DMS 273 (cell line): ENCODE data around the gene COL6A2.
"Not testable (repeated sequence)": the region's sequence is repeated elsewhere in the genome, so short reads cannot be mapped to it uniquely, and the experiment has no call there.

Experiments
- DNase-seq: peaks from one replicate; lab custom pipeline; 2025; ENCODE audit not compliant: unreplicated experiment; lab: John Stamatoyannopoulos, UW

The COL6A2 gene

DNA sequence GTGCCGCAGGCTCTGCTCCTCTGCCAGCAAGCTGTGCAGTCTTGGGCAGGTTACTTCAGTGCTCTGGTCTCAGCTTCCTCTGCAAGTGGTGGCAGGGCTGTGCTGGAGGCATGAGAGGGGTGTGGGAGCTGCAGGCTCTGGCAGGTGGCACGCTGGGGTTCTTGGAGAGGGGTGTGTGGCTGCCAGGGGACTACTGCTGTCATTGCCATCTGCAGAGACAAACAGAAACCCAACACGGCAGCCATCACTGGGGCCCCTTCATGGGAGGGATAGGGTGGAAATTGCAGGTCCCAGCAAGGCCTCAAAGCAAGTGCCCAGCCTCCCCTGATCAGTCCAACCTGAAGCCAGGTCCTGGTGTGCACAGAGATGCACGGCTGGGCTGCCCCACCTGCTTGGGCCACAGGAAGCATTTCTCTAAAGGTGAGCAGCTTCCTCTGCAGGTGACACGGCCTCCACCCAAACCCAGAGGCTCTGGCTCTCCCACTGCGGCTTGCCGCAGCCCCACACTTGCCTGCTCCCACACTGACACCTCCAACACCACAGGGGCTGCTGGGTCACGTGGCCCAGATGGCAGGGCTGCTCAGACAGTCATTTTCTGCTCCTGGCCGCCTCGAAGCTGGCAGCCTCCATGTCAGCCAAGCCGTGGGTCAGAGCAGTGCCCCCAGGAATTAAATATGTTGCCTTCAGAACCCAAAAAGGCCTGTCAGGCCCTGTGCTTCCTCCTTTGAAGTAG, 4.1 kb upstream of the COL6A2 start:
- DNase-seq: no peak

DNA sequence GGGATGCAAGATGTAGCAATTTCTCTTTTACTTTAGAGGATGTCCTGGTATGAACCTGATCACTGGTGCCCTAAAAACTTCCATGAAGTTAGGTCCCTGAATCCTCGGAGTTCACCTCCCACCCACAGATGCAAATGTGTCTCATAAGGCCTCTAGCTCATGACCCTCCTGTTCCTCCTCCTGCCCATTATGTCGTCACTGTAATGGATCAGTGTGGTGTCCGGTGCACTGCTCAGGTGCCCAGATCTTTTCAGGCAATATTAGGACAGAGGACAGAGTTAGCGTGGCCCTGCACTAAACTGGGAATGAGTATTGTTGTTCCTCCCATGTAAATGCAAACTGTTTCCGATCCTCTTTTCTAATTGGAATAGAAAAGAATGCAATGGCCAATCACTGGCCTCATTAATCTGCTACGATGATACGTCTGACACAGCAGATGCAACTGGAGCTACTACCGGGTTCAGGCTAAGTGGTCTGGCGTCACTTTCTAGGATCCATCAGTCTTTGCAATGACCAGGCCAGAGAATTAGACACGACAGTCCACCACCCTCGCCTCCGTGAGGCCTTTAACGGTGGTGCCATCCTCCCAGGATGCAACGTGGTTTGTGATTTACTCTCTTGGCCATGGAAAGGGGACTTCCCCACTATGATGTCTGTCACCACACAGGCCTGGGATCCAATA, 3.4 kb upstream of the COL6A2 start:
- no peak for DNase-seq

DNA sequence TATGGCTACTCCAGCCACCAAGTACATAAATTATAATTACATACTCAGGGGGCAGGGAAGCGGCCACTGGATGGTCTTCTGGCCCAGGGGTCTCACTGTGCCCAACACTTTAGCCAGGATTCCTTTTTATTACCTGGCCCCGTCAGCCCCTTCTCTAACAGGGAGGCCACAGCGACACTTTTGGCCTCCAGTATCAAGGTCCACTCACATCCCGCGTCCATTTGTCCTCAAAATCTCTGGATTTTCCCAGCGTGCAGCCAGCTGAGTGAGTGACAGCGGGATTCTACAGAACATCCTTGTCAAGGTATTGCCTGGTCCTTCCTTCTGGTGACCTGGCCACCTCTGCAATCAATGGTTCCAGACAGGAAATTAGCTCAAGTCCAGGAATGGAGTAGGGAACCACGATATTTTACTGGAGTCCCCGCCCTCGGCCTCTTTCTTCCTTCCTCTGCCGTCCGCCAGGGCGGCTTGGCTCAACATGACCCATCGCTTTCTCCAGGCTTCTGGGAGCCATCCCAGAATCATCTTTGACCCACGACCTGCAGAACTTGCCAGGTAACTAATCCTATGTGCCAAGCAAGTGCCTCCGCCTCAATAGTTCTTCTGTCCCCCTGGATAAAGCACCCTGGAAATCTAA, 2.7 kb upstream of the COL6A2 start:
- DNase-seq: no peak

DNA sequence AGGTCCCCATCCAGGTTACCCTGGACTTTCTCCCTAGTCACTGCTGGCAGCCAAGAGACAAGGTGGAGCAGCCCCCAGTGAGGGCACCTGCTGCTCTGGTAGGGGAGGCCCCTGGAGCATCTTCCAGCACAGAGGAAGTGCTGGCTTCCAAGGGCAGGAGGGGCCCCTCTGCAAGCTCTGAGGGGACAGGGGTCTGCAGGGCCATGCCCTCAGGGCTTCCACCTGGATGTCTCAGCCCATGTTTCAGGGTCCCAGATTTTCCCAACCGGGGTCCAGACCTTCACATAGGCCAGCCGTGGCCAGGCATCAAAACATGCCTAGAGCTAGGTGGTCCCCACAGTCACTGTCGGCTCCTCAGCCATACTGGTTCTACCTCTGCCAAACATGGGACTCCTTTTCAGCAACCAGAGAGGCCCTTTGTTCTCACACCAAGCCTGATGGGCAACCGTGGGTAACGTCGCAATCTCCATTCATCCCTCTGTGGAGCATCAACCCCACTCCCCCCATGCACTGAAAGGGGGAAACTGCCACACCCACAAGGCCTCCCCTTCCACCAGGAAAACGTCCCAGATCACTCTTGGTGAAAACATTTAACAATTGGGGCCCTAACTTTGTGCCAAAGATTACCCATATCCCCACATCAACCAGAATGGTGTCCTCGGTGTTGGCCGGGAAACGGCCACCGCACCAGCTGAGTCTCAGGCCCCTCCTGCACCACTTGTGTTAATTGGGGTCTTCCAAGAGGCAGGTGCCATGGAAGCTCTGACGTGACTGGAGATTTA, 1.9 kb upstream of the COL6A2 start:
- no peak for DNase-seq

DNA sequence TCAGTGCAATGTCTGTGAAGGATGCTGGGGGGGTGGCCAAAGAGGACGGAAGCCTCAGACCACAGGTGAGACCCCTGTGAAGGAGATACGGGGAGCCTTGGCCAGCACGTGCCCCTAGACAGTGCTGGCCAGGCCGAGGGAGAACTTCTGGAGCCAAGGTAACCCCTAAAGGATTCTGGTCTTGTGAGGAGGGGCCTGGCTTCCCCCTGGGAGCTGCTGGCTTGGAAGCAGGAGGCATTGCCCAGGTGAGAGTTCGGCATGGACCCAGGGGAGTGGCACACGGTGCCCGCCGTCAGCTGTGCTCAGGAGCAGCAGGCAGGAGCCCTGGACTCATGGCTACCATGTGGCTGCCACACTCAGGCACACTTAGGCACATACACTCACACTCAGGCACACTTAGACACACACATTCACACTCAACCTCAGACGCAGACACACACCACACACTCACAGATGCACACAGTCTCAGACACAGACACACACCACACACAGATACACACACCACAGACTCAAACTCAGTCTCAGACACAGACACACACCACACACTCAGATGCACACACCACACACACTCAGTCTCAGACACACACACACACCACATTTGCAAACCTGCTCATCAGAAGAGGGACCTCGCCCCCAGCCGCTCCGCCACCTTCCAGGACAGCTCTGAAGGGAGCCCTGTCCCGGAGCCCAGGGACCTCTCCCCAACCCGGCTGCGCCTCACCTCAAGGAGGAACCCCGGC, 1.1 kb upstream of the COL6A2 start:
- DNase-seq: no peak

DNA sequence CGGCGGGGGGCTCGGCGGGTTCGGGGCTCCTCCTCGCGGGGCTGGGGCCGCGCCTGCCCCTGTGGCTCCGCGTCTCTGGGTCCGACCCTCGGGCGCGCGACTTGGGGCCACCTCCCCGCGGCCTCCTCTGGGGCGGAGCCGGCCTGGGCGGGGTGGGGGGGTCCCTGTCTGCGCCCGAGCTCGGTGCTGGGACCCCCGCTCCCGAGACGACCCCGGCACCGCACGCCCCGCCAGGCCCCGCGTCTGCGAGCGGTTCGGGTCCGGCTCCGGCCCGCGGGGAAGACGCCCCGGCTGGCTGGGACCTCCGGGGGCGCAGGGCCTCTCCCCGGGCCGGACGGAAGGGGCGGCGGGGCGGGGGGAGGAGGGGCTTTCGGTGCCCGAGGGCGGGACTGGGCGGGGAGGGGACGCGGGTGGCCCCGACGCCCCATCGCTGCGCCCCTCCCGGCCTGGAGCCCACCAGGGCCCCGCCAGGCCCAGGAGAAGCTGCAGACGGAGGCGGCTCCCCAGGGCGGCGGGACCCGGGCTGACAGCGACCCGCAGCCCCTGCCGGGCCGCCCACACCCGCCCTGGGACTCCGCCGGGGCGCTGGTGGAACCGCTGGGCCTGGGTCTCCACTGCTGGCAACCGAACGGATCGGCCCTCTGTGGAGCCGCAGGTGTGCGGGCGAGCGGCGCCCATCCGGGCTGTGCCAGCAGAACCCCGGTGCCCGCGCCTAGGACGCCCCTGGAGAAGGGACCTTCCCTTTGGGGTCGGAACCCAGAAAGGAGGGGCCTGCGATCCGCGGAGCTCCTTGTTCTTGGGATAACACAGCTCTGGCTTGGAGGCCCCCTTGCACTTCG, 610 bp downstream of the COL6A2 start:
- DNase-seq: no peak

DNA sequence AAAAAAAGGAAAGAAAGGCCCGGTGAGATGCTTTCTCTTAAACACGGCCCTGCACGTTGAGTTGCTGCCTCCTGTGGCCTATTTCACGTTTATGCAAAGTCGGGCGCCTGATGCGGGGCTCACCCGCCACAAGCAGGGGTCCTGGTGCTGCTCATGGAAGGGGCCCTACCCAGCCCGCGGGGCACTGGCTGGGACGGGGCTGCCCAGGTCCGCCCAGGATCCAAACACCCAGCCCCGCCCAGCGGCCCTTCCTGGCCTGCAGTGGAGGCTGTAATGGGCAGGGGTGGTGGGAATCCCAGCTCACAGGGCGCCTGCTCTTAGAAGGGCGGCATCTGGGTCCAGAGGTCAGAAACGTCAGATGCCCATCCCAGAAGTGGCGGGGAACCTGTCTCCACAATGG, 1.6 kb downstream of the COL6A2 start:
- no peak for DNase-seq

DNA sequence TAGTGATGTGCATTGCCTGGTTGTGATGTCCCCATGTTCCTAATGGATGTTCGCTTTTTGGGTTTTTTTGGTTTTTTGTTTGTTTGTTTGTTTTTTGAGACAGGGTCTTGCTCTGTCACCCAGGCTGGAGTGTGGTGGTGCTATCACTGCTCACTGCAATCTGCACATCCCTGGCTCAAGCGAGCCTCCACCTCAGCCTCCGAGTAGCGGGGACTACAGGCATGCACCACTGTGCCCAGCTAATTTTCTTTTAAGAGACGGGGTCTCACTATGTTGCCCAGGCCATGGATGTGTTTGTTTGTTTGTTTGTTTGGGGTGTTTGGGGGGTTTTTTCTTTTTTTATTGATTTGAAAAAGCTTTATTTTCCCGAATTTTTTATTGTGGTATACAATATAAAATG, 2.1 kb downstream of the COL6A2 start:
- no peak for DNase-seq

DNA sequence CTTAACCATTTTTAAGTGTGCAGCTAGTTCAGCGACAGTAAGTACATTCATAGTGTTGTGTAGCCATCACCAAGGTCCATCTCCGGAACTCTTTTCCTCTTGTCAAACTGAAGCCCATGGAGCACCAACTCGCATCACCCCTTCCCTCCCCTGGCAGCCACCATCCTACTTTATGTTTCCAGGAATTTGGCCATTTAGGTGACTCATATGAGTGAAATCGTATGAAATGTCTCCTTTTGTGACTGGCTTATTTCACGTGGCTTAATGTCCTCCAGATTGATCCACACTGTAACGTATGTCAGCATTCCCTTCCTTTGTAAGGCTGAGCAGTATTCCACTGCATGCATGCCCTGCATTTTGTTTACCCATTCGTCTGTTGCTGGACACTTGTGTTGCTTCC, 2.5 kb downstream of the COL6A2 start:
- no peak for DNase-seq

DNA sequence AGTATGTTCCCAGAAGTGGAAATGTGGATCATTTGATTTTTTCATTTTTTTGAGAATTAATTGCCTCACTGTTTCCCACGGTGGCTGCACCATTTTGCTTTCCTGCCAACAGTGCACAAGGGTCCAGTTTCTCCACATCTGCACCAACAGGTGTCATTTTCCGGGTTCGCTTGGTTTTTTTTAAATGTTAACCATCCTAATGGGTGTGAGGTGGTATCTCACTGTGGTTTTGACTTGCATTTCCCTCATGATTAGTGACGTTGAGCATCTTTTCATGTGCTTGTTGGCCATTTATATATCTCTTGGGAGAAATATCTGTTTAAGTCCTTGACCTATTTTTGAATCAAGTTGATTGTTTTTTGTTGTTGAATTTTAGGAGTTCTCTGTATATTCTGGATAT, 3.0 kb downstream of the COL6A2 start:
- no peak for DNase-seq

DNA sequence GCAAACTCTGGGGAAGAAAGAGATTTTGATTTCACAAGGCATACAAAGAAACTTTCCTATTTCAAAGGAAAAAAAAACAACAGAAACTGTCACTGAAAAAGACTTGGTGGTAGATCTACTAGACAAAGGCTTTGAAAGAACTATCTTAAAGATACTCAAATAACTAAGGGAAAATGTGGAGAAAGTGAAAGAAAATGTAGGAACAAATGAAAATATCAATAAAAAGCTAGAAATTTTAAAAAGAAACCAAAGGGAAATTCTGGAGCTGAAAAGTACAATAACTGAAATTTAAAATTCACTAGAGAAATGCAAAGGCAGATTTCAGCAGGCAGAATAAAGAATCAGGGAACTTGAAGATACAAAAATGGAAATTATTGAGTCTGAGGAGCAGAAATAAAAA, 6.2 kb downstream of the COL6A2 start:
- no peak for DNase-seq

DNA sequence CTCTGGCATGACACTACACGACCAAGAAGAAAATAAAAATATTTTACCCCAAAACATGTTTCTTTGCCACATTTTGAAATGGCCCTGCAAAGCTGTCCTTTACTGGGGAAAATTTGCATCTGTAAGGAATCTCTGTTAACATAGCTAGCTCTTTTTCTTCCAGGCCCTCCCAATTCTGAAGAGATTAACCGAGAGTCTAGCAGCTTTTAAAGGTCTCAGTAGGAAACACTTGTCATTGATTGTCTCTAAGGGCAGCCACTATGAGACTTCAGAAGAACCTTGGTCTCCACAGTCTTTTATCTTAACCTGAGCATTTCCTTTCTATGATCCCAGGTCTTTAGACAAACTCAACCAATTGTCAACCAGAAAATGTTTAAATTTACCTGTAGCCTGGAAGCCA, 9.5 kb downstream of the COL6A2 start:
- DNase-seq: not testable (repeated sequence)

DNA sequence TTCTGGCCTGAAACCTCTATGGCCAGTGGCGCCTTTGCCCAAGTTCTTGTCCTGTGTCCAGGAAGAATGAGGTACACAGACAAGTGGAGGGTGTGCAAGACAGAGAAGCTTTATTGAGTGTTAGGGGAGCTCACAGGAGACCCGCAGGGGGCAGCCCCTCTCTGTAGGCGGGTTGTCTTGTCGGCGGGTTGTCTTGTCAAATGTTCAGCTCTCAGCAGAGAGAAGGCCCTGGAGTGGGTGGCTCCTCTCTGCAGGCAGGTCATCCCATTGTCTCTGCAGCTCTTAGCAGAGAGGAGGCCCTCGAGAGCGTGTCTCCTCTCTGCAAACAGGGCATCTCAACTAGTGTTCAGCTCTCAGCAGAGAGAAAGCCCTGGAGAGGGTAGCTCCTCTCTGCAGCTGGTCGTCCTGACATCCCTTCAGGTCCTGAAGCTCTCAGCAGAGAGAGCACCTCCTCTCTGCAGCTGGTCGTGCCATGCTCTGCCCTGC, 11.0 kb downstream of the COL6A2 start:
- DNase-seq: no peak

DNA sequence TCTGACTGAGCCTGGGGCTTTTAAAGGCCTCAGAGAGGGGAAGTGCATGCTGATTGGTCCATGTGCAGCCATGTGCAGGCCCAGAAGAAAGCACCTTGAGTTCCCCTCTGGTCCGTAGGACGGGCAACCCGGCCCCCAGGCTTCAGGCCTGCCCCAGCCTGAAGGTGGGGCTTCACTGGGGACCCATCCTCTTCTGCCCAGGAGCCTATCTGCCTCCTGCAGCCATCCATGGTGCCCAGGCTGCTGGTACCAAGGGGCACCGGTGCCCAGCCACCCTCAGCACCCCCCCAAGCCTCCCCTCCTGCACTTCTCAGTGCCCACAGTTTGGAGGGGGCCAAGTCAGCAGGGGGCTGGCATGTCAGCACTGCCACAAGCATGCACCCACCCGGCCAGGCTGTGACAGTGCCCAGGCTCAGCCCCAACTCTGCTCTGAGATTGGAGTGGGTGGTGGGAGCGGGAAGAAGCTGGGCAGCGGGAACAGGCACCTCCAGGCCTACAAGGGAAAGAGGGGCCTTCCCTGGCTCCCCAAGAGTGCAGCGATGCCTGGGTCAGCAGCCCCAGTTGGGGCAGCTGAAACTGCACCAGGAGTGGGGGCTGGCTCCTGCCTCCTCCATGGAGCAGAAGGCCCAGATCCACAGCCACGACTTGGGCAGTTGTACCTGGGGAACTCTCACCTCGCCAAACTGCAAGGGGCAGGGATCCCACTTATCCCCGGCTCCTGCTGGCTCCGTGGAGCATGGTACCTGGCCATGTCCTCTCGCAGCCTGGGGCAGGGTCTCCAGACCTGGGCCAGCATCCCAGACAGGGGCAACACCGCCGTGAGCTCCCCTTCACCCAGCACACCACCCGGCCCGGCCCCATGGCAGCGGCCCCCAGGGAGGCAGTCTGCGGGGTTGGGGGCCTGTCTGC, 11.7 kb downstream of the COL6A2 start:
- DNase-seq: no peak

DNA sequence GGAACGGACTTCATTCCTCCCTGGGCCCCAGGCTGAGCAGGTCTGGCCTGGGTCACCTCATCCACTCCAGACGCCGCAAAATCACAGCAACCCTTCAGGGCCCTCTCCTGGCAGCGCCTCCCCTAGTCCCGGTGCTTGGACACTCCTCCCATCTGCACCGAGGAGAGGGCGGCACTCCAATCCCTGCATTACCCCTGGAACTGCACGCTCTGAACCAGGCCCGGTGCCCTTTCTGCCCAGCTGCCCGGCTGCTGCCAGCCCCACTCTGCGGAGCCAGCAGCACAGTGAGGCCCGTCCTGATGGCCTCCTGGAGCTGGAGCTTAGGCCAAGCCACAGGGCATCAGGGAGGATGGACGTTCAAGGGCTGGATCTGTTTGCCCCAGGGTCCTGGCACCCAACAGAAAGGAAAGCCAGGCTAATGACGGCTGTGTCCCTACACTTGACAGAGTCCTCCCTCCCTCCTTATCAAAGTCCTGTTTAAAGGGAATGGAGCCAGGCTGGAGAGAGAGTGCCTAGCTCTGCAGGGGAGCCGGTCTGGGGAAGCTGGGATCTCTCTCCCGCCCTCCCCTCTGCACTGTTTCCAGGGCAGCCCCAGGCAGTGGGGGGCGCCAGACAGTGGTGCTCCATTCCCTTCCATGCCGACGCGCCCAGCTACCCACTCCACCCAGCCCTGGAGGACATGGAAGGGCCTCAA, 12.7 kb downstream of the COL6A2 start:
- DNase-seq: no peak

DNA sequence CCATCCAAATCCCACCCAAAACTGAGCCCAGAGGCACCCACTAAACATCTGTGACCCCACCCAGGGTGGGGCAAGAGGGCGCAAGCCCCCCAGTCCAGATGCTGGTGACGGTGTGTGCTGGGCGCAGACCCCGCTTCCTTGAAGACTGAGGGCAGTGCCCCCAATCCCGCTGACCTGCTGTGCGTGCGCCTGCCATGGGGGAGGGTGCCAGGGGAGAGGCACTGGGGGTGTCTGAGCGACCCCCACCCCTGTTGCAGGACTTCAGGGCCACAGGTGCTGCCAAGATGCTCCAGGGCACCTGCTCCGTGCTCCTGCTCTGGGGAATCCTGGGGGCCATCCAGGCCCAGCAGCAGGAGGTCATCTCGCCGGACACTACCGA, 13.3 kb downstream of the COL6A2 start:
- no peak for DNase-seq

DNA sequence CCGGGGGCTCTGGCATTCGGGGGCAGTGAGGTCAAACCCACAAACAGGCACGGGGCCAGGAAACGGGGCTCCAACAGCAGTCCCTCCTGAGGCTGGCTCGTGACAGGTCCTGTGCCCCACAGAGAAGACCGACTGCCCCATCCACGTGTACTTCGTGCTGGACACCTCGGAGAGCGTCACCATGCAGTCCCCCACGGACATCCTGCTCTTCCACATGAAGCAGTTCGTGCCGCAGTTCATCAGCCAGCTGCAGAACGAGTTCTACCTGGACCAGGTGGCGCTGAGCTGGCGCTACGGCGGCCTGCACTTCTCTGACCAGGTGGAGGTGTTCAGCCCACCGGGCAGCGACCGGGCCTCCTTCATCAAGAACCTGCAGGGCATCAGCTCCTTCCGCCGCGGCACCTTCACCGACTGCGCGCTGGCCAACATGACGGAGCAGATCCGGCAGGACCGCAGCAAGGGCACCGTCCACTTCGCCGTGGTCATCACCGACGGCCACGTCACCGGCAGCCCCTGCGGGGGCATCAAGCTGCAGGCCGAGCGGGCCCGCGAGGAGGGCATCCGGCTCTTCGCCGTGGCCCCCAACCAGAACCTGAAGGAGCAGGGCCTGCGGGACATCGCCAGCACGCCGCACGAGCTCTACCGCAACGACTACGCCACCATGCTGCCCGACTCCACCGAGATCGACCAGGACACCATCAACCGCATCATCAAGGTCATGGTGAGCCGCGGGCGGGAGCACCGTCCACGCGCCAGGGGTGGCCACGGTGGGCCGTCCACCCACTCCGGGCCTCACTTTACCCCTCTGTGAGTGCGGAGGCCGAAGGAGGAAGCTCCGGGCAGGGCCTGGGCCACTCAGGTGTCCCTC, 14.2 kb downstream of the COL6A2 start:
- no peak for DNase-seq
